ENCODE data around the gene TIPARP.

TIPARP gene

DNA sequence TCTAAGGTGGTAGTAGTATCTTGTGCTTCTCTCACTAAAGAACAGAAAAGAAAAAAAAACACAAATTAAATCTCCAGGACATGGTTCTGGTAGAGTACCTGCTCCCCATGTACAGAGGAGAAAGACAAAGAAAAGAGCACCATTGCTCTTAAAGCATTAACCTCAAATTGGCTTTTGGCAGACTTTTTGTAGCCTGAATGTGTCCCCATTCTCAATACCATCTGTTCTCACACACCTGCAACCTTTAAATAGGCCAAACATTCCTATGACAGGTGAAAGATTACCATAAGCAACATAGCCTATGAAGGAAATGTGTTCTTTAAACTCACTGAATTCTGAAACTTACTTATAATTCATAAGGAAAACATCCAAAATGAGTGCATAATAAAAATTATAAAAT lies 68.0 kb downstream of the TIPARP start:
- DNase-seq (ENCODE audit: low read depth) = no peak

DNA sequence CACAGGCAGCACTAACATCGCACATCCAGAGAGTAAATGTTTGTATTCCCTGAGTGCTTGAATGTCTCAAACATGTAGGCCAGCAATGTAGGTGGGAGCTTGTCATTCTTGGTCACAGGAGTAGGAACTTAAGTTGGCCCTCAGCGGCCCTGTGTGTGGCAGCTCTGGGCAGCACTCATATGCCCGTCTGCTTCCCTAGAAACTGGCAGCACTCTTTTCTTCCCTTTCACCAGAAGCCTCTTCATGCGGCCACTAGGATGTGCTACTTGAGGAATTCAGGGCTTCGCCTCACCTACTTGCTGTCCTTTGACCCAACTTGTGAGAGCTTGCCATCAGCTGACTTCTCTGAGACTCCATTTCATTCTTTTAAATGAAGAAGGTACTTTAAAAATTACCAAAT lies 69.5 kb downstream of the TIPARP start:
- no peak for DNase-seq (ENCODE audit: low read depth)

- DNase-seq (ENCODE audit: low read depth) = no peak
These were observed 70.2 kb downstream of the TIPARP start for GRCh38 chr3:156744631-156745030.

- DNase-seq (ENCODE audit: low read depth) = no peak
These were observed 71.4 kb downstream of the TIPARP start for GRCh38 chr3:156745766-156746165.

DNA sequence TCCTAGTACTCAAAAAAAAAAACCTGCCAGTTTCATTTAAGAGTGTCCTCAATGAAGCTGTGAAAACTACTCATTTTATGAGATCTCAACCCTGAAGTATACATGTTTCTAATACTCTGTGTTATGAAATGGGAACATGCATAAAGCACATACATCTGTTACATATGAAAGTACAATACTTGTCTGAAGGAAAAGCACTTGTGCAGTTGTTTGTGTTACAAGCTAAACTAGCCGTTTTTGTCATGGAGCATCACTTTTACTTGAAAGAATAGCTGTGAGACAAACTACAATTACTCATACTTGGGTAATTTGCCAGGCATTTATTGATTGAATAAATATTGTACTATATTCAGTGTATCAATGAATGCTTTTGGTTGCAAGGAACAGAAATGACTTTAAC lies 72.7 kb downstream of the TIPARP start:
- DNase-seq (ENCODE audit: low read depth) = no peak

DNA sequence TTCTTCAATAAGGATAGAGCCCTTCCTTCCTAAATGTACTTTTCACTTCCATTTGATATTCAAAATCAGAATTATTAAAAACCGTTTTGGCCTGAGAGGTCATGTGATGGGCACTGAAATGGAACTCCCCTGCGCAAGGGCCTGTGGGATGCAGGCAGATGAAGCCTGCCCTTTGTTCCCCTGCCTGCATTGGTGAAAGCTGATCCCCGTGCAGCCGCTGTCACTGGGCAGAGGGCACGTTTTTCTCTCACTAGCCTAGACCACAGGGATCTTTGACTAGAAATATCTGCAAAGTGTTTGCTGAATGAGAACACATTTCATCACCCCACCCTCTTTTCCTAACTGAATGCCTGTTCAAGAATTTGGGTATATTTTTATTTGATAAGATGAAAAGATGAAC lies 74.9 kb downstream of the TIPARP start:
- no peak for DNase-seq (ENCODE audit: low read depth)

DNA sequence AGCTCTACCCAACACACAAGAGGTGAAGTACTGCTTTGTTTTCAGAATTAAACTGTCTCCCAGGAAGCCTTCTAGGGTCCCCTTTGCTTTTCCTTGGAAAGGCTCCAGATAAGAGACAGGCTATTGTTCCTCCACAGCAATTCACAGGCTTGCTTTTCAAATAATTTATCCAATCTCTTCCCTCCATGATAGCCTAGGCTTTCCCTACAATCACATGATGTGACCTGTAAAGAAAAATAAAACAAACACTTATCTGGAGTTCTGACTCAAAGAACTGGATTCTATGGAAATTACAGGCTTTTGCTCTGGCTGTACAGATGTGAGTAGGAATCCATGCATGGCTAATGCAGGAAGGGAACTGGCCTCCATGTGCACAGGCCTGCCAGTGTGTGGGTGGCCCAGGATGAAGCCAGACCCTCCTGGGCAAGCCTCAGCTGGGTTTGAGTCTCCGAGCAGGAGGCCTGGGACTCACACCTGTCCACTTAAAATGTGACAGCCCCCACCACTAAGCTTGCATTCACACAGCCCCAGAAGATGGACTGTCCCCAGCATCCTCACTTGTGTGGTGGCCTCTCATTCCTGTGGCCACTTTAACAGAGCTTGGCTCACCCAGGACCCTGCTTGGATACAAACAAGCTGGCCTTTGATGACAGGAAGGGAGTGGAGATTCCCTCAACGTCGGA lies 75.9 kb downstream of the TIPARP start:
- no peak for DNase-seq (ENCODE audit: low read depth)

GRCh38 chr3:156750874-156751245 lies 76.5 kb downstream of the TIPARP start:
- no peak for DNase-seq (ENCODE audit: low read depth)

- DNase-seq (ENCODE audit: low read depth) = no peak
These were observed 77.2 kb downstream of the TIPARP start for GRCh38 chr3:156751461-156752025.
